Measurements from ENCODE around the gene POGLUT3. TPM values are rescaled to one million over a fixed set of nuclear protein-coding genes. Genes with fewer than 3 reads are reported as not detected.

The POGLUT3 gene
- total and polyA plus RNA-seq, 2 of the 4 experiments (the other 2 are of a cell fraction), result 31.7 to 34.8 TPM

GRCh38 chr11:108486828-108487227 is 11.4 kb downstream of the POGLUT3 start:
- ATAC-seq (ENCODE audit: low read depth), result no peak
- Histone ChIP-seq H4K5ac (ENCODE audit: low read depth, low read length) (no peak overlapping the region), H3K27ac (ENCODE audit: insufficient read depth, low read length) (no peak overlapping the region), H3K18ac (ENCODE audit: low read depth, low read length) (no peak overlapping the region), H2AK5ac (ENCODE audit: low read depth, low read length) (no peak overlapping the region), H2BK20ac (ENCODE audit: low read depth, low read length) (no peak overlapping the region), H2BK15ac (ENCODE audit: low read depth, low read length) (no peak overlapping the region), H4K91ac (ENCODE audit: insufficient read depth, low read depth, low read length) (no peak overlapping the region), H3K4ac (ENCODE audit: low read depth, low read length) (no peak overlapping the region), H2BK120ac (ENCODE audit: low read depth, low read length) (no peak overlapping the region), H4K8ac (ENCODE audit: low read depth in 2 of 2, low read length in 2 of 2) (no peak overlapping the region), H3K9ac (ENCODE audit: low read depth, low read length) (no peak overlapping the region), H3K9me1 (ENCODE audit: insufficient read depth, low read length) (no peaks in the 10 kb centered on the region; the same call in 1 of the 2 replicates), H3K4me2 (ENCODE audit: low read depth, low read length) (no peak overlapping the region), H3K56ac (ENCODE audit: extremely low read depth, insufficient read depth, low read length) (no peak overlapping the region), H4K20me1 (ENCODE audit: insufficient read depth, low read length) (no peaks in the 10 kb centered on the region), H3K36me3 (ENCODE audit: control insufficient read depth, insufficient read depth, low read length) (peaks cover 28% of the 10 kb centered on the region), H2BK5ac (ENCODE audit: low read depth, low read length, poor library complexity, severe bottlenecking) (no peak overlapping the region), H2AK9ac (replicated peaks; ENCODE audit: low read depth, low read length, poor library complexity) (no peak overlapping the region), H3K79me1 (ENCODE audit: low read depth in 1 of 2, low read length in 2 of 2) (peaks cover 12 to 13% of the 10 kb centered on the region in 2 experiments; a peak in 3 of 4 replicates), H3K9me3 (ENCODE audit: control insufficient read depth, insufficient read depth, low read length) (no peaks in the 10 kb centered on the region), H3K23ac (ENCODE audit: low read depth, low read length) (no peak overlapping the region), H3K4me3 (ENCODE audit: insufficient read depth, low read depth, low read length) (no peak overlapping the region), H3K4me1 (ENCODE audit: control insufficient read depth, insufficient read depth, low read length) (no peaks in the 10 kb centered on the region; the same call in 1 of the 2 replicates), H2AFZ (replicated peaks; ENCODE audit: low read length, poor library complexity) (no peak overlapping the region), H3K14ac (replicated peaks; ENCODE audit: low read depth, low read length) (no peak overlapping the region), H3K27me3 (ENCODE audit: control insufficient read depth, insufficient read depth, low read length) (no peaks in the 10 kb centered on the region)
- in situ Hi-C loops (cut with MboI; ENCODE audit: low sequenced_read_pairs), result no loop called here
- 86% methylated on average over 1 of the region's 3 CpGs; no CpG with 5 or more reads in 1 of the 2 experiments for WGBS, 2 experiments (ENCODE audit: extremely low coverage in 2 of 2, insufficient read length in 1 of 2)
- DNase-seq, result no peak
- TF ChIP-seq CEBPB (IDR thresholded peaks at IDR 0.05; ENCODE audit: low read depth, low read length), result no peak
- no peak for TF ChIP-seq NFE2L2 (IDR thresholded peaks at IDR 0.05; ENCODE audit: low read depth, low read length)
- no peak for TF ChIP-seq RAD21 (IDR thresholded peaks at IDR 0.05; ENCODE audit: low read length)
- TF ChIP-seq MAFK (IDR thresholded peaks at IDR 0.05; ENCODE audit: low read depth, low read length), result no peak
- TF ChIP-seq CHD1 (IDR thresholded peaks at IDR 0.05; ENCODE audit: low read depth, low read length), result no peak
- TF ChIP-seq MAZ (IDR thresholded peaks at IDR 0.05; ENCODE audit: borderline replicate concordance, low read depth, low read length), result no peak
- TF ChIP-seq BHLHE40 (IDR thresholded peaks at IDR 0.05; ENCODE audit: low read depth, low read length), result no peak
- TF ChIP-seq ELK1 (IDR thresholded peaks at IDR 0.05; ENCODE audit: borderline replicate concordance, low read depth, low read length), result no peak
- TF ChIP-seq RFX5 (IDR thresholded peaks at IDR 0.05; ENCODE audit: low read depth, low read length), result no peak
- no peak for TF ChIP-seq POLR2A (IDR thresholded peaks at IDR 0.05; ENCODE audit: low read depth, low read length)
- no peak for TF ChIP-seq SMC3 (IDR thresholded peaks at IDR 0.05; ENCODE audit: low read depth, low read length)
- TF ChIP-seq RCOR1 (IDR thresholded peaks at IDR 0.05; ENCODE audit: insufficient replicate concordance, low read length), result no peak
- no peak for TF ChIP-seq FOS (IDR thresholded peaks at IDR 0.05; ENCODE audit: low read depth, low read length)
- TF ChIP-seq, protein P1, sequence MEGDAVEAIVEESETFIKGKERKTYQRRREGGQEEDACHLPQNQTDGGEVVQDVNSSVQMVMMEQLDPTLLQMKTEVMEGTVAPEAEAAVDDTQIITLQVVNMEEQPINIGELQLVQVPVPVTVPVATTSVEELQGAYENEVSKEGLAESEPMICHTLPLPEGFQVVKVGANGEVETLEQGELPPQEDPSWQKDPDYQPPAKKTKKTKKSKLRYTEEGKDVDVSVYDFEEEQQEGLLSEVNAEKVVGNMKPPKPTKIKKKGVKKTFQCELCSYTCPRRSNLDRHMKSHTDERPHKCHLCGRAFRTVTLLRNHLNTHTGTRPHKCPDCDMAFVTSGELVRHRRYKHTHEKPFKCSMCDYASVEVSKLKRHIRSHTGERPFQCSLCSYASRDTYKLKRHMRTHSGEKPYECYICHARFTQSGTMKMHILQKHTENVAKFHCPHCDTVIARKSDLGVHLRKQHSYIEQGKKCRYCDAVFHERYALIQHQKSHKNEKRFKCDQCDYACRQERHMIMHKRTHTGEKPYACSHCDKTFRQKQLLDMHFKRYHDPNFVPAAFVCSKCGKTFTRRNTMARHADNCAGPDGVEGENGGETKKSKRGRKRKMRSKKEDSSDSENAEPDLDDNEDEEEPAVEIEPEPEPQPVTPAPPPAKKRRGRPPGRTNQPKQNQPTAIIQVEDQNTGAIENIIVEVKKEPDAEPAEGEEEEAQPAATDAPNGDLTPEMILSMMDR (conservative IDR thresholded peaks at IDR 0.05; ENCODE audit: low read depth, low read length), result no peak
- TF ChIP-seq MXI1 (IDR thresholded peaks at IDR 0.05; ENCODE audit: borderline replicate concordance, low read depth, low read length), result no peak
- TF ChIP-seq, protein P2, sequence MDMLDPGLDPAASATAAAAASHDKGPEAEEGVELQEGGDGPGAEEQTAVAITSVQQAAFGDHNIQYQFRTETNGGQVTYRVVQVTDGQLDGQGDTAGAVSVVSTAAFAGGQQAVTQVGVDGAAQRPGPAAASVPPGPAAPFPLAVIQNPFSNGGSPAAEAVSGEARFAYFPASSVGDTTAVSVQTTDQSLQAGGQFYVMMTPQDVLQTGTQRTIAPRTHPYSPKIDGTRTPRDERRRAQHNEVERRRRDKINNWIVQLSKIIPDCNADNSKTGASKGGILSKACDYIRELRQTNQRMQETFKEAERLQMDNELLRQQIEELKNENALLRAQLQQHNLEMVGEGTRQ (IDR thresholded peaks at IDR 0.05; ENCODE audit: low read depth, low read length), result no peak
- ChIA-PET CTCF (no interaction called here), POLR2A (ENCODE audit: unreplicated experiment) (no interaction called here)
- intact Hi-C loops (cut with micrococcal nuclease), result no loop called here
- dilution Hi-C loops (cut with HindIII; ENCODE audit: low sequenced_read_pairs, unreplicated experiment), result no loop called here
- no TSS peak for BruUV-seq (replicated peaks)

All from IMR-90 (cell line).